IMR-90 (cell line): ENCODE measurements around the gene WAC. TPM values are rescaled to one million over a fixed set of nuclear protein-coding genes. Genes with fewer than 3 reads are reported as not detected.

ENCODE experiments used
- ATAC-seq: fragments of 200-7000 bp; cut with Tn5 transposase; 2 replicates; pipeline ENCODE4 v1.9.1; 2020; ENCODE audit warnings: low read depth, mild to moderate bottlenecking, moderate library complexity
- BruUV-seq: library from RNA; stranded (reverse); fragments of 400-500 nt; replicated peaks from 2 replicates; lab custom pipeline; 2021; lab: Mats Ljungman, UMichigan
- CTCF ChIA-PET: fragments of 300-600 bp; formaldehyde crosslinking; extraction: SDS; loops from one replicate; lab custom pipeline; 2021; ENCODE audit warnings: antibody characterized with exemption; lab: Yijun Ruan, JAX
- POLR2A ChIA-PET: fragments of 300-600 bp; sonication (Branson Sonifier 250); formaldehyde crosslinking; loops from one replicate; lab custom pipeline; 2022; ENCODE audit warnings: antibody characterized with exemption; ENCODE audit not compliant: unreplicated experiment; lab: Charles Lee
- DNase-seq: peaks from one replicate; pipeline ENCODE4 v3.0.0; 2013
- H2AFZ ChIP-seq: replicated peaks from 2 replicates; pipeline ENCODE3; 2013; ENCODE audit warnings: low read length, mild to moderate bottlenecking; ENCODE audit not compliant: poor library complexity
- H2AK5ac ChIP-seq: 2 replicates; pipeline ENCODE4 v1.6.1; 2013; ENCODE audit warnings: low read depth, low read length, inconsistent platforms
- H2AK9ac ChIP-seq: replicated peaks from 2 replicates; pipeline ENCODE3; 2013; ENCODE audit warnings: mild to moderate bottlenecking, low read depth, low read length, moderate library complexity; ENCODE audit not compliant: poor library complexity
- H2BK120ac ChIP-seq: 2 replicates; pipeline ENCODE4 v1.6.1; 2013; ENCODE audit warnings: low read depth, low read length, inconsistent platforms
- H2BK15ac ChIP-seq: 3 replicates; pipeline ENCODE4 v1.6.1; 2013; ENCODE audit warnings: low read depth, low read length, inconsistent platforms
- H2BK20ac ChIP-seq: 2 replicates; pipeline ENCODE4 v1.6.1; 2013; ENCODE audit warnings: low read depth, mild to moderate bottlenecking, inconsistent platforms, low read length, moderate library complexity
- H2BK5ac ChIP-seq: 2 replicates; pipeline ENCODE4 v1.6.1; 2013; ENCODE audit warnings: mild to moderate bottlenecking, low read depth, low read length, inconsistent platforms; ENCODE audit not compliant: poor library complexity, severe bottlenecking
- H3K14ac ChIP-seq: replicated peaks from 2 replicates; pipeline ENCODE4 v1.6.1; 2013; ENCODE audit warnings: low read depth, low read length, inconsistent platforms
- H3K18ac ChIP-seq: 2 replicates; pipeline ENCODE4 v1.6.1; 2013; ENCODE audit warnings: low read depth, low read length, control low read depth
- H3K23ac ChIP-seq: 2 replicates; pipeline ENCODE4 v1.6.1; 2013; ENCODE audit warnings: low read depth, low read length, inconsistent platforms
- H3K27ac ChIP-seq: 2 replicates; pipeline ENCODE4 v1.5.1; 2013; ENCODE audit warnings: mild to moderate bottlenecking, control low read depth, low read length; ENCODE audit not compliant: insufficient read depth
- H3K27me3 ChIP-seq: 2 replicates; pipeline ENCODE4 v1.6.1; 2013; ENCODE audit warnings: low read length; ENCODE audit not compliant: control insufficient read depth, insufficient read depth
- H3K36me3 ChIP-seq: 2 replicates; pipeline ENCODE4 v1.6.1; 2013; ENCODE audit warnings: low read length, mixed read lengths; ENCODE audit not compliant: control insufficient read depth, insufficient read depth
- H3K4ac ChIP-seq: 2 replicates; pipeline ENCODE4 v1.6.1; 2013; ENCODE audit warnings: low read depth, low read length, inconsistent platforms
- H3K4me1 ChIP-seq: 2 replicates; pipeline ENCODE4 v1.6.1; 2013; ENCODE audit warnings: low read length, mixed read lengths; ENCODE audit not compliant: control insufficient read depth, insufficient read depth
- H3K4me2 ChIP-seq: 2 replicates; pipeline ENCODE4 v1.6.1; 2013; ENCODE audit warnings: low read depth, mild to moderate bottlenecking, control low read depth, low read length, moderate library complexity
- H3K4me3 ChIP-seq: 2 replicates; pipeline ENCODE4 v1.5.1; 2013; ENCODE audit warnings: low read depth, mild to moderate bottlenecking, control low read depth, low read length, moderate library complexity; ENCODE audit not compliant: insufficient read depth
- H3K56ac ChIP-seq: 2 replicates; pipeline ENCODE4 v1.6.1; 2013; ENCODE audit warnings: low read length, inconsistent platforms; ENCODE audit not compliant: insufficient read depth; ENCODE audit errors: extremely low read depth
- H3K79me1 ChIP-seq, 2 experiments: 2 replicates each; pipeline ENCODE4 v1.6.1; 2013; ENCODE audit warnings: low read length in 2 of 2, inconsistent platforms in 1 of 2, low read depth in 1 of 2
- H3K9ac ChIP-seq: 2 replicates; pipeline ENCODE4 v1.6.1; 2013; ENCODE audit warnings: low read depth, low read length, control low read depth
- H3K9me1 ChIP-seq: 2 replicates; pipeline ENCODE4 v1.6.1; 2013; ENCODE audit warnings: low read length, inconsistent platforms; ENCODE audit not compliant: insufficient read depth
- H3K9me3 ChIP-seq: 2 replicates; pipeline ENCODE4 v1.6.1; 2013; ENCODE audit warnings: low read length; ENCODE audit not compliant: control insufficient read depth, insufficient read depth
- H4K20me1 ChIP-seq: 2 replicates; pipeline ENCODE4 v1.6.1; 2013; ENCODE audit warnings: low read length, inconsistent platforms; ENCODE audit not compliant: insufficient read depth
- H4K5ac ChIP-seq: 2 replicates; pipeline ENCODE4 v1.6.1; 2013; ENCODE audit warnings: mild to moderate bottlenecking, low read depth, low read length, control low read depth
- H4K8ac ChIP-seq, 2 experiments: 2 replicates each; pipeline ENCODE4 v1.6.1; 2013; ENCODE audit warnings: low read depth in 2 of 2, low read length in 2 of 2, control low read depth in 1 of 2, inconsistent platforms in 1 of 2
- H4K91ac ChIP-seq: 2 replicates; pipeline ENCODE4 v1.6.1; 2013; ENCODE audit warnings: low read depth, low read length, inconsistent platforms; ENCODE audit not compliant: insufficient read depth
- CHD1 ChIP-seq: IDR thresholded peaks from 2 replicates; pipeline ENCODE4 v1.6.1; 2012; ENCODE audit warnings: low read depth, low read length, improper control_type of control experiment
- ELK1 ChIP-seq: fragments of 150-350 bp; IDR thresholded peaks from 2 replicates; pipeline ENCODE4 v1.6.1; 2016; ENCODE audit warnings: low read depth, mild to moderate bottlenecking, low read length, moderate library complexity, borderline replicate concordance
- FOS ChIP-seq: fragments of 150-350 bp; IDR thresholded peaks from 2 replicates; pipeline ENCODE4 v1.6.1; 2016; ENCODE audit warnings: low read depth, low read length
- MAZ ChIP-seq: IDR thresholded peaks from 2 replicates; pipeline ENCODE4 v1.6.1; 2012; ENCODE audit warnings: low read depth, mild to moderate bottlenecking, low read length, improper control_type of control experiment, moderate library complexity, borderline replicate concordance
- WGBS, 2 experiments: methylation state at CpG; one replicate each; pipeline versions ENCODE4 v1.1.5 to v1.1.7; 2013; ENCODE audit warnings: missing lambda C conversion rate in 2 of 2; ENCODE audit not compliant: insufficient read length in 1 of 2; ENCODE audit errors: extremely low coverage in 2 of 2; 5-methylcytosine and 5-hydroxymethylcytosine counted together
- dilution Hi-C: fragments of 300-500 bp; cut with HindIII; formaldehyde crosslinking; loops from one replicate; pipeline ENCODE4 v1.14.3; 2018; ENCODE audit warnings: low sequenced_read_pairs; ENCODE audit not compliant: unreplicated experiment
- in situ Hi-C: fragments of 300-500 bp; cut with MboI; formaldehyde crosslinking; loops from 3 replicates; pipeline ENCODE4 v1.14.3; 2019; ENCODE audit warnings: low sequenced_read_pairs, inconsistent platforms, mixed read lengths
- intact Hi-C: fragments of 100-400 bp; cut with micrococcal nuclease; formaldehyde crosslinking; loops from 2 replicates; pipeline ENCODE4 v1.10.0; 2022
- polyA plus RNA-seq, 3 experiments: library from polyadenylated mRNA; depleted of rRNA; stranded (reverse); fragments of >200 nt; gene quantifications; 2 replicates each; pipeline ENCODE4 v1.2.3, GENCODE V29; 2012; ENCODE audit warnings: low replicate concordance in 1 of 3
- total RNA-seq: library from RNA; depleted of rRNA; stranded (reverse); fragments of >200 nt; gene quantifications from 2 replicates; pipeline ENCODE4 v1.2.3, GENCODE V29; 2012

Gene WAC
- total and polyA plus RNA-seq, 2 of the 4 experiments (the other 2 are of a cell fraction) = 39.6 to 52.2 TPM

- POLR2A ChIA-PET = no interaction called here
- peak; percentile 64 for ATAC-seq
Observed at GRCh38 chr10:28564905-28565304, 32.0 kb downstream of the WAC start.

More at GRCh38 chr10:28564905-28565304, 32.0 kb downstream of the WAC start:
- Histone ChIP-seq H2BK15ac (no peak overlapping the region), H3K4ac (no peak overlapping the region), H3K9me3 (no peaks in the 10 kb centered on the region), H4K8ac (no peak overlapping the region), H2BK5ac (no peak overlapping the region), H2BK120ac (no peak overlapping the region), H3K79me1 (peaks cover 16 to 66% of the 10 kb centered on the region in 2 experiments), H2AFZ (no peak overlapping the region), H3K18ac (no peak overlapping the region), H3K4me3 (no peak overlapping the region), H3K4me1 (peaks cover 6% of the 10 kb centered on the region), H3K23ac (no peak overlapping the region), H3K27ac (no peak overlapping the region), H3K27me3 (no peaks in the 10 kb centered on the region), H3K9me1 (peaks cover 12% of the 10 kb centered on the region), H3K9ac (no peak overlapping the region), H4K20me1 (peaks cover 94% of the 10 kb centered on the region), H2AK9ac (no peak overlapping the region), H3K36me3 (peaks cover 17% of the 10 kb centered on the region), H3K56ac (no peak overlapping the region), H2AK5ac (no peak overlapping the region), H2BK20ac (no peak overlapping the region), H3K4me2 (no peak overlapping the region), H4K5ac (no peak overlapping the region), H4K91ac (no peak overlapping the region), H3K14ac (no peak overlapping the region)
- WGBS, 2 experiments = no CpG with 5 or more reads among the region's 6 CpGs
- in situ Hi-C loops = no loop called here
- no peak for TF ChIP-seq FOS
- no peak for TF ChIP-seq CHD1
- TF ChIP-seq ELK1 = no peak
- no peak for TF ChIP-seq MAZ
- BruUV-seq = no TSS peak
- intact Hi-C loops = no loop called here
- dilution Hi-C loops = no loop called here
- CTCF ChIA-PET = no interaction called here
- peak; percentile 40 for DNase-seq
